GM12878 (cell line): Measurements from ENCODE around the gene PLB1. TPM values are rescaled to one million over a fixed set of nuclear protein-coding genes. Genes with fewer than 3 reads are reported as not detected.

ENCODE experiments used
- ATAC-seq: fragments of 200-7000 bp; cut with Tn5 transposase; 3 replicates; pipeline ENCODE4 v1.9.1; 2020; ENCODE audit warnings: mild to moderate bottlenecking, moderate library complexity
- BruUV-seq: library from RNA; stranded (reverse); fragments of 400-500 nt; replicated peaks from 2 replicates; lab custom pipeline; 2021; lab: Mats Ljungman, UMichigan
- CTCF ChIA-PET: fragments of 300-600 bp; sonication (Branson Sonifier 250); formaldehyde crosslinking; extraction: SDS; loops from one replicate; lab custom pipeline; 2021; ENCODE audit warnings: inconsistent platforms; lab: Yijun Ruan, JAX
- POLR2A ChIA-PET: fragments of 350-600 bp; formaldehyde crosslinking; extraction: SDS; loops from one replicate; lab custom pipeline; 2021; ENCODE audit warnings: inconsistent platforms; lab: Charles Lee
- RAD21 ChIA-PET: fragments of 300-600 bp; sonication (Branson Sonifier 250); formaldehyde crosslinking; loops from one replicate; lab custom pipeline; 2023; ENCODE audit warnings: antibody characterized with exemption; ENCODE audit not compliant: unreplicated experiment; lab: Charles Lee
- SMC1A ChIA-PET: fragments of 300-600 bp; sonication (Branson Sonifier 250); formaldehyde crosslinking; loops from one replicate; lab custom pipeline; 2023; ENCODE audit not compliant: unreplicated experiment, uncharacterized antibody; lab: Charles Lee
- DNase-seq: peaks from one replicate; pipeline ENCODE4 v3.0.0-alpha.2; 2011; ENCODE audit warnings: low read depth, low spot score
- FAIRE-seq: peaks from 3 replicates; lab custom pipeline; 2011; peaks lifted over from hg19 to GRCh38; lab: Jason Lieb, UNC
- H2AFZ ChIP-seq: 2 replicates; pipeline ENCODE4 v1.6.0; 2011; ENCODE audit warnings: low read depth, low read length, control low read depth; ENCODE audit not compliant: control insufficient read depth
- H3K27ac ChIP-seq: 2 replicates; pipeline ENCODE4 v1.5.1; 2011; ENCODE audit warnings: control low read depth; ENCODE audit not compliant: control insufficient read depth, insufficient read depth
- H3K27me3 ChIP-seq, 2 experiments: replicated peaks in 1 of 2; 2 replicates each; pipeline versions ENCODE4 v1.6.0 to v1.6.1; 2011; ENCODE audit warnings: low read length in 1 of 2; ENCODE audit not compliant: control insufficient read depth in 2 of 2, insufficient read depth in 2 of 2
- H3K36me3 ChIP-seq, 2 experiments: 2 replicates each; pipeline ENCODE4 v1.5.1; 2011; ENCODE audit warnings: low read length in 1 of 2; ENCODE audit not compliant: control insufficient read depth in 2 of 2, insufficient read depth in 2 of 2
- H3K4me1 ChIP-seq: 2 replicates; pipeline ENCODE4 v1.6.1; 2011; ENCODE audit warnings: mild to moderate bottlenecking, low read length, moderate library complexity, mixed read lengths; ENCODE audit not compliant: control insufficient read depth, insufficient read depth
- H3K4me2 ChIP-seq: 2 replicates; pipeline ENCODE4 v1.6.0; 2011; ENCODE audit warnings: control low read depth; ENCODE audit not compliant: control insufficient read depth, insufficient read depth
- H3K4me3 ChIP-seq: fragments of 200-600 bp; sonication (generic); 2 replicates; pipeline ENCODE4 v1.5.1; 2016
- H3K79me2 ChIP-seq: 2 replicates; pipeline ENCODE4 v1.6.0; 2011; ENCODE audit warnings: low read length; ENCODE audit not compliant: control insufficient read depth, insufficient read depth
- H3K9ac ChIP-seq: 2 replicates; pipeline ENCODE4 v1.8.0; 2011; ENCODE audit warnings: low read length, control low read depth, mixed read lengths; ENCODE audit not compliant: control insufficient read depth, insufficient read depth
- H3K9me3 ChIP-seq: replicated peaks from 3 replicates; pipeline ENCODE4 v1.5.1; 2011; ENCODE audit warnings: mild to moderate bottlenecking, low read length; ENCODE audit not compliant: control insufficient read depth, insufficient read depth
- H4K20me1 ChIP-seq: 2 replicates; pipeline ENCODE4 v1.6.0; 2011; ENCODE audit not compliant: control insufficient read depth, insufficient read depth
- BCL11A ChIP-seq: IDR thresholded peaks from 2 replicates; pipeline ENCODE4 v1.6.1; 2011; ENCODE audit warnings: low read depth, low read length
- CBFB ChIP-seq: IDR thresholded peaks from 2 replicates; pipeline ENCODE4 v1.6.1; 2016; ENCODE audit warnings: antibody characterized with exemption, low read depth
- CREB1 ChIP-seq: IDR thresholded peaks from 2 replicates; pipeline ENCODE4 v1.6.1; 2012; ENCODE audit warnings: low read depth, mild to moderate bottlenecking, inconsistent platforms
- GATAD2B ChIP-seq: fragments of 450-650 bp; conservative IDR thresholded peaks from 2 replicates; pipeline ENCODE4 v1.6.1; 2017; ENCODE audit warnings: low read depth, mild to moderate bottlenecking, moderate library complexity
- HDGF ChIP-seq: fragments of 450-650 bp; IDR thresholded peaks from 2 replicates; pipeline ENCODE4 v1.6.1; 2016; ENCODE audit warnings: antibody characterized with exemption
- JUNB ChIP-seq: IDR thresholded peaks from 2 replicates; pipeline ENCODE4 v1.6.1; 2016; ENCODE audit warnings: antibody characterized with exemption, mild to moderate bottlenecking
- RUNX3 ChIP-seq: IDR thresholded peaks from 2 replicates; pipeline ENCODE4 v1.6.1; 2012; ENCODE audit warnings: low read length, inconsistent platforms
- STAT3 ChIP-seq: IDR thresholded peaks from 2 replicates; pipeline ENCODE4 v1.6.1; 2011; ENCODE audit warnings: low read depth, low read length, improper control_type of control experiment
- SUPT20H ChIP-seq: IDR thresholded peaks from 2 replicates; pipeline ENCODE4 v1.6.1; 2011; ENCODE audit warnings: low read depth, mild to moderate bottlenecking, low read length, moderate library complexity, borderline replicate concordance; ENCODE audit not compliant: control insufficient read depth
- WGBS: methylation state at CpG from one replicate; pipeline ENCODE4 v1.1.6; 2016; ENCODE audit warnings: low lambda C conversion rate; ENCODE audit not compliant: insufficient replicate concordance, insufficient coverage; ENCODE audit errors: missing lambda C conversion rate; 5-methylcytosine and 5-hydroxymethylcytosine counted together
- in situ Hi-C: fragments of 300-500 bp; cut with MboI; formaldehyde crosslinking; loops from 9 replicates; pipeline ENCODE4 v1.14.3; 2018; ENCODE audit warnings: mixed read lengths
- intact Hi-C: fragments of 100-400 bp; cut with micrococcal nuclease; formaldehyde crosslinking; loops from one replicate; pipeline ENCODE4 v1.14.2; 2022; ENCODE audit not compliant: unreplicated experiment
- polyA plus RNA-seq, 11 experiments: library from polyadenylated mRNA; depleted of rRNA in 4 of 11; unstranded in 6 of 11; stranded (reverse) in 5 of 11; fragments of >200 nt; fragmentation: Nextera tagmentation in 4 of 11; fragmentation: Illumina TruSeq in 1 of 11; extraction: Ambion mirVana in 4 of 11; extraction: Trizol in 1 of 11; gene quantifications; 1 replicate in 1 of 11; 2 replicates in 10 of 11; pipeline versions ENCODE4 v1.2.1 to v1.2.3, GENCODE V29; 2011 to 2016; ENCODE audit warnings: inconsistent platforms in 2 of 11, missing spikeins in 2 of 11, low read depth in 1 of 11
- total RNA-seq, 4 experiments: library from RNA; depleted of rRNA in 3 of 4; stranded (reverse); fragments of >200 nt in 3 of 4; fragmentation: Illumina TruSeq in 1 of 4; extraction: Trizol in 1 of 4; gene quantifications; 2 replicates each; pipeline versions ENCODE4 v1.2.1 to v1.2.3, GENCODE V29; 2013 to 2021

The PLB1 gene
- total and polyA plus RNA-seq, 10 of the 15 experiments (the other 5 are each of a cell fraction or from before 2014, with no cell fraction given) = 0.03 to 0.49 (median 0.28) TPM

- ATAC-seq = peak; percentile 92
- H2AFZ ChIP-seq = no peak overlapping the region
- CTCF ChIA-PET = interaction anchor here (0.7 kb wide), 1 partner anchor 1794 kb away, joined by 4 read pairs; no protein-coding TSS in a partner anchor
Observed at GRCh38 chr2:28639836-28640235, 144.0 kb downstream of the PLB1 start.

DNA sequence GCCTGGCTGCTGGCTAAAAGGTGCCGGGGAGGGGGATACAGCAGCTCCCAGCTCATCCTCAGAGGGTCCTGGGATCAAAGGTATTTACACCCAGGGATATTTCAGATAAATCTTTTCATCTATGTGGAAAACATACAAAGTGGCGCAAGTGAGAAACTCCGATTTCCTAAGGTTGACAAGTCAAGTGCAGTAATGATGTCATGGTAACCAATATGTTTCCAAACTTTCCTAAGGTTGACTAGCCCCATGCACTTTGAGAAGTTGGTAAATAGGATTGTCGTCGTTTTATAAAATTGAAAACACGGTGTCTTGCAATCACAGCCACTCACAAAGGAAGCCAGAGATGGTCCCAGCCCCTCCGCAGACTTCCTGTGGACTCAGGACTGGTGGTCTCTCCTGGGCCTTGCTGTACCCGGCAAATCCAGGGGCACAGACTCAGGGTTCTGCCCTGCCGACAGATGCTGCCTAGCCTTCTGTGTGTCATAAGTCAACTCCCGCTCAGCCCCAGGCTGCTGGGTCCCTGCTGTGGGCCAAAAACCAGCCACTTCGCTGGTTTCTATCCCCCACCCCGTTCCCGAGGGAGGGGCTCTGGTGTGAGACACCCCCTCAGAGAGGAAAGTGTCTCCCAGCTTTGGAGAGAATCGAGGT is 144.5 kb downstream of the PLB1 start:
- Histone ChIP-seq H3K4me2 (no peak overlapping the region), H3K4me3 (no peak overlapping the region), H3K9ac (no peak overlapping the region), H3K9me3 (no peaks in the 10 kb centered on the region), H3K4me1 (no peaks in the 10 kb centered on the region), H3K36me3 (no peaks in the 10 kb centered on the region), H2AFZ (no peak overlapping the region), H3K27ac (no peak overlapping the region), H4K20me1 (no peaks in the 10 kb centered on the region)
- intact Hi-C loops = no loop called here
- DNase-seq = no peak
- POLR2A ChIA-PET = no interaction called here
- in situ Hi-C loops = no loop called here
- SMC1A ChIA-PET = no interaction called here
- 39% methylated on average over 14 of the region's 14 CpGs for WGBS
- no peak for ATAC-seq
- RAD21 ChIA-PET = no interaction called here
- TF ChIP-seq GATAD2B (no peak), BCL11A (no peak), HDGF (no peak), SUPT20H (no peak), CBFB (no peak)
- TF ChIP-seq, all 136 proteins: peak for 0
- FAIRE-seq = no peak
- CTCF ChIA-PET = no interaction called here
- H3K79me2 ChIP-seq = no peaks in the 10 kb centered on the region
- no TSS peak for BruUV-seq
- no peaks in the 10 kb centered on the region; a peak in 1 of 4 replicates for H3K27me3 ChIP-seq

More at GRCh38 chr2:28639836-28640235, 144.0 kb downstream of the PLB1 start:
- 2% methylated on average over 4 of the region's 4 CpGs for WGBS
- POLR2A ChIA-PET = no interaction called here
- no peak overlapping the region for H3K4me3 ChIP-seq
- peak; percentile 68 for TF ChIP-seq JUNB
- no peak for TF ChIP-seq STAT3
- TF ChIP-seq RUNX3 = peak; percentile 86
- TF ChIP-seq CREB1 = 0 out of 2 replicates have a peak, but pooled peaks have one; percentile 12
- no peaks in the 10 kb centered on the region; a peak in 1 of 4 replicates for H3K27me3 ChIP-seq
- BruUV-seq = no TSS peak
- intact Hi-C loops = no loop called here
- no peak overlapping the region for H3K9ac ChIP-seq
- SMC1A ChIA-PET = no interaction called here
- H3K4me2 ChIP-seq = no peak overlapping the region
- in situ Hi-C loops = no loop called here
- RAD21 ChIA-PET = no interaction called here
- no peaks in the 10 kb centered on the region for H4K20me1 ChIP-seq
- H3K36me3 ChIP-seq = no peaks in the 10 kb centered on the region
- DNase-seq (no peak), FAIRE-seq (no peak)
- no peak overlapping the region for H3K27ac ChIP-seq
- H3K9me3 ChIP-seq = no peaks in the 10 kb centered on the region
- H3K4me1 ChIP-seq = no peaks in the 10 kb centered on the region
- H3K79me2 ChIP-seq = no peaks in the 10 kb centered on the region
